DOHH2 (cell line): Measurements from ENCODE around the gene RHO.

ENCODE experiments used
- CTCF ChIP-seq: fragments of 200-600 bp; sonication (generic); IDR thresholded peaks from one replicate; pipeline ENCODE4 v1.5.1; 2014; ENCODE audit warnings: antibody characterized with exemption, mild to moderate bottlenecking, low read depth, low read length; ENCODE audit not compliant: poor library complexity, severe bottlenecking
- EZH2phosphoT487 ChIP-seq: fragments of 200-600 bp; sonication (generic); IDR thresholded peaks from 2 replicates; pipeline ENCODE4 v1.6.1; 2017; ENCODE audit warnings: borderline replicate concordance, mild to moderate bottlenecking, antibody characterized with exemption, low read length, moderate library complexity, mixed read lengths

- TF ChIP-seq EZH2phosphoT487 (no peak), CTCF (no peak)
Observed at GRCh38 chr3:129574206-129574605, 45.8 kb downstream of the RHO start.
